ENCODE results near the gene COMMD10. TPM values are rescaled to one million over a fixed set of nuclear protein-coding genes. Genes with fewer than 3 reads are reported as not detected.

Gene COMMD10
- total and polyA plus RNA-seq, 12 donors, result 16.8 to 42.8 (median 35.4) TPM

DNA sequence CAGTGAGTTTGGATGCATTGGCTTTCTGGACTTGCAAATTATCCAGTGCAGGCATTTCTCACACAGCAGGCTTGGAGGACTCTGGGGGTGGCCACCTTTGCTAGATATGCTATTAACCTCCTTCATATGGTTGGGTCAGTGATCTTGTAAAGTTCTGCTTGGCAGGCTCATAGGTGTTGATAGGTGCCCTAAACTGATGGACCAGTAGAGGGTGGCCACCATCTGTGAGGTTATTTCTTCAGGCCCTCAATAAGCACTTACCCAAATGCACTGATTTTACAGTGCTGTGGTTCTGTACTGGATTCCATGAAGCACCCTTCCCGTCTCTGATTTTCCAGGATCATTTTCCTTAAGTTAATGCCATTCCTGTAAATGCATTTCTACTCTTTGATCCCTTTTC is 216.3 kb downstream of the COMMD10 start:
- intact Hi-C loops (cut with DNase I), result no loop called here
- Histone ChIP-seq H3K27ac (no peak overlapping the region), H3K4me3 (no peak overlapping the region), H3K4me1 (no peaks in the 10 kb centered on the region), H3K36me3 (peaks cover 0 to 85% (median 41%) of the 10 kb centered on the region in 9 donors), H3K9me3 (peaks cover 0 to 30% (median 11%) of the 10 kb centered on the region in 11 donors), H3K27me3 (no peaks in the 10 kb centered on the region)
- DNase-seq (no peak), ATAC-seq (no peak)
- TF ChIP-seq, protein P1, sequence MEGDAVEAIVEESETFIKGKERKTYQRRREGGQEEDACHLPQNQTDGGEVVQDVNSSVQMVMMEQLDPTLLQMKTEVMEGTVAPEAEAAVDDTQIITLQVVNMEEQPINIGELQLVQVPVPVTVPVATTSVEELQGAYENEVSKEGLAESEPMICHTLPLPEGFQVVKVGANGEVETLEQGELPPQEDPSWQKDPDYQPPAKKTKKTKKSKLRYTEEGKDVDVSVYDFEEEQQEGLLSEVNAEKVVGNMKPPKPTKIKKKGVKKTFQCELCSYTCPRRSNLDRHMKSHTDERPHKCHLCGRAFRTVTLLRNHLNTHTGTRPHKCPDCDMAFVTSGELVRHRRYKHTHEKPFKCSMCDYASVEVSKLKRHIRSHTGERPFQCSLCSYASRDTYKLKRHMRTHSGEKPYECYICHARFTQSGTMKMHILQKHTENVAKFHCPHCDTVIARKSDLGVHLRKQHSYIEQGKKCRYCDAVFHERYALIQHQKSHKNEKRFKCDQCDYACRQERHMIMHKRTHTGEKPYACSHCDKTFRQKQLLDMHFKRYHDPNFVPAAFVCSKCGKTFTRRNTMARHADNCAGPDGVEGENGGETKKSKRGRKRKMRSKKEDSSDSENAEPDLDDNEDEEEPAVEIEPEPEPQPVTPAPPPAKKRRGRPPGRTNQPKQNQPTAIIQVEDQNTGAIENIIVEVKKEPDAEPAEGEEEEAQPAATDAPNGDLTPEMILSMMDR (IDR thresholded peaks at IDR 0.05), result no peak
- WGBS, 2 donors, result 93 to 98% methylated on average over 1 of the region's 1 CpG

DNA sequence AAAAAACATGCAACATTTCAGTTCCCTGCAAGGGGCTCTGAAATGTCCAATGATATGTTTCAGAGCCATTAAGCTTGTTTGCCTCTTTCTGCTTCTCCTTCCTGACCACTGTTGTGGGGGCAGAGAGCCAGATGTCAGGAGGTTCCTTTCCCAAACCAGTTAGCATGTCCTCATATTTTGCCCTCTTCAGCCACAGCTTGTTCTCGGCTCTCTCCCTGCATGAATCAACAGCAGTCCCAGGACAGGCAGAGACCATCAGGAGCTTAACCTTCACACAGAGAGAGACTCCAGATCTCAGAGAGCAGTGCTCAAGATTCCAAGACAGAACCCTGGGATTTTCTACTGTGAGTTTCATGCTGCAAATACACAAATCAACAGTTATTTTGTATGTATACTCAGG is 218.5 kb downstream of the COMMD10 start:
- DNase-seq (no peak), ATAC-seq (no peak)
- Histone ChIP-seq H3K36me3 (peaks cover 0 to 93% (median 50%) of the 10 kb centered on the region in 9 donors), H3K27me3 (no peaks in the 10 kb centered on the region), H3K4me1 (no peaks in the 10 kb centered on the region), H3K4me3 (no peak overlapping the region), H3K9me3 (peaks cover 0 to 40% (median 15%) of the 10 kb centered on the region in 11 donors), H3K27ac (no peak overlapping the region)
- TF ChIP-seq, protein P1 (IDR thresholded peaks at IDR 0.05), result no peak
- intact Hi-C loops (cut with DNase I), result no loop called here
- 69 to 81% methylated on average over 1 of the region's 1 CpG for WGBS, 2 donors

DNA sequence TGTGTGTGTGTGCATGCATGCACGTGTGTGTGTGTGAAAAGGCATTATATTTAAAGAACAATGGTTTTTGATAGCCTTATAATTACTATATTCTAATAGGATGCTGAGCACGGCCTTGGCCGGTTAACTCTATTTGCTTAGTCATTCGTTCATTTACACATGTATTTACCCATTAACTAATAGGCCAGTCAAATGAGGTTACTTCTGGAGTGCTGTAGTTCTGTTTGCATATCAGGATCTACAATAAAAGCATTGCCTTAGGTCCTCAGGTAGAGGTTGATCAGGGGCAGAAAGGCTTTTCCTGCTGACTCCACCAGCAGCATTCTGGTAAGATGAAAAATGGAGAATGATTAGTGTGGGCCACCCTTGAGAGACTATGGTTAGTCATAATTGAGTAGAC is 219.0 kb downstream of the COMMD10 start:
- peaks cover 0 to 40% (median 17%) of the 10 kb centered on the region in 11 donors for H3K9me3 ChIP-seq
- no peaks in the 10 kb centered on the region for H3K27me3 ChIP-seq
- WGBS, 2 donors, result 74 to 94% methylated on average over 4 of the region's 4 CpGs
- H3K36me3 ChIP-seq, result peaks cover 0 to 93% (median 49%) of the 10 kb centered on the region in 9 donors
- DNase-seq (no peak), ATAC-seq (no peak)
- no peaks in the 10 kb centered on the region for H3K4me1 ChIP-seq
- no peak overlapping the region for H3K27ac ChIP-seq
- TF ChIP-seq, protein P1 (IDR thresholded peaks at IDR 0.05), result no peak
- intact Hi-C loops (cut with DNase I), result no loop called here
- H3K4me3 ChIP-seq, result no peak overlapping the region

DNA sequence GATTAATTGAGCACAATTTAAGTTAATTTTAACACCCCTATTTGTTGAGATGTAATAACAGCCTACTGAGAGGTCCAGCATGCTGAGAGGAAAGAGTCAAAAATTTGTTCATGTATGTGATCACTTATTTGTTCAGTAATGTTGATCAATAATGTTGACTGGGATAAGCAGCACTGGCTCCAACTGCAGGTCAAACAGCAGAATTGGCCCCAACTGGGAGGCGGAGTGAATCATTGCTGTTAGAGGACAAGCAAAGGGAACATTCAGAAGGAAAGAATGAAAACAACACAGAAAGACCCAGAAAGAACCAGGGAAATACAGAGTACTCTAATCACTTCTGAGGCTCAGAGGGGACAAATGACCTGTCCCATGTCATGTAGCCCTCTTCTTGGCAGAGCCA is 221.1 kb downstream of the COMMD10 start:
- Histone ChIP-seq H3K4me1 (no peaks in the 10 kb centered on the region), H3K4me3 (no peak overlapping the region), H3K9me3 (peaks cover 0 to 60% (median 25%) of the 10 kb centered on the region in 11 donors), H3K36me3 (peaks cover 0 to 83% (median 52%) of the 10 kb centered on the region in 9 donors), H3K27ac (no peak overlapping the region), H3K27me3 (no peaks in the 10 kb centered on the region)
- ATAC-seq, result no peak
- intact Hi-C loops (cut with DNase I), result no loop called here
- no peak for DNase-seq
- TF ChIP-seq, protein P1 (IDR thresholded peaks at IDR 0.05), result no peak
- 93 to 98% methylated on average over 1 of the region's 1 CpG for WGBS, 2 donors
